SK-N-SH treated with all-trans-retinoic acid at 6 μM for 48 hours (cell line): Measurements from ENCODE around the gene HDGFL2.

ENCODE experiments used
- BACH2 ChIP-seq: fragments of 250-450 bp; sonication (Bioruptor Pico); IDR thresholded peaks from 2 replicates; pipeline ENCODE4 v1.9.0; 2021; ENCODE audit warnings: mild to moderate bottlenecking, borderline replicate concordance
- CSDC2 ChIP-seq: fragments of 250-450 bp; sonication (Bioruptor Pico); IDR thresholded peaks from 2 replicates; pipeline ENCODE4 v1.5.0; 2020; ENCODE audit warnings: mild to moderate bottlenecking, moderate library complexity
- ISL1 ChIP-seq: fragments of 250-450 bp; sonication (Bioruptor Pico); IDR thresholded peaks from 2 replicates; pipeline ENCODE4 v2.1.2; 2022; ENCODE audit warnings: mild to moderate bottlenecking, moderate library complexity
- RARB ChIP-seq: fragments of 250-450 bp; sonication (Bioruptor Pico); IDR thresholded peaks from 2 replicates; pipeline ENCODE4 v1.8.0; 2021; ENCODE audit warnings: mild to moderate bottlenecking, moderate library complexity
- ZFP30 ChIP-seq: fragments of 450-650 bp; formaldehyde crosslinking; IDR thresholded peaks from 2 replicates; pipeline ENCODE4 v1.5.0; 2022; ENCODE audit warnings: mild to moderate bottlenecking, moderate library complexity
- ZNF565 ChIP-seq: fragments of 450-650 bp; formaldehyde crosslinking; conservative IDR thresholded peaks from 2 replicates; pipeline ENCODE4 v1.5.0; 2020; ENCODE audit warnings: low read depth, mild to moderate bottlenecking, moderate library complexity
- ZNF8 ChIP-seq: fragments of 450-650 bp; formaldehyde crosslinking; IDR thresholded peaks from 2 replicates; pipeline ENCODE4 v1.5.0; 2020; ENCODE audit warnings: mild to moderate bottlenecking, moderate library complexity
- TF ChIP-seq, protein P1 (sequence below): fragments of 250-450 bp; sonication (Bioruptor Pico); IDR thresholded peaks from 2 replicates; pipeline ENCODE4 v1.5.1; 2020; ENCODE audit warnings: low read depth, mild to moderate bottlenecking, moderate library complexity
- TF ChIP-seq, protein P2 (sequence below): fragments of 250-450 bp; sonication (Bioruptor Pico); IDR thresholded peaks from 2 replicates; pipeline ENCODE4 v1.8.0; 2020; ENCODE audit warnings: mild to moderate bottlenecking, moderate library complexity, borderline replicate concordance
- TF ChIP-seq, protein P3 (sequence below): fragments of 250-450 bp; sonication (Bioruptor Pico); IDR thresholded peaks from 2 replicates; pipeline ENCODE4 v1.8.0; 2021; ENCODE audit warnings: low read depth, mild to moderate bottlenecking, moderate library complexity, borderline replicate concordance
- TF ChIP-seq, protein P4 (sequence below): fragments of 250-450 bp; sonication (Bioruptor Pico); IDR thresholded peaks from 2 replicates; pipeline ENCODE4 v1.5.0; 2020; ENCODE audit warnings: mild to moderate bottlenecking, moderate library complexity
- TF ChIP-seq, protein P5 (sequence below): fragments of 250-450 bp; sonication (Bioruptor Pico); IDR thresholded peaks from 2 replicates; pipeline ENCODE4 v1.5.1; 2021; ENCODE audit warnings: mild to moderate bottlenecking, moderate library complexity

DNA sequence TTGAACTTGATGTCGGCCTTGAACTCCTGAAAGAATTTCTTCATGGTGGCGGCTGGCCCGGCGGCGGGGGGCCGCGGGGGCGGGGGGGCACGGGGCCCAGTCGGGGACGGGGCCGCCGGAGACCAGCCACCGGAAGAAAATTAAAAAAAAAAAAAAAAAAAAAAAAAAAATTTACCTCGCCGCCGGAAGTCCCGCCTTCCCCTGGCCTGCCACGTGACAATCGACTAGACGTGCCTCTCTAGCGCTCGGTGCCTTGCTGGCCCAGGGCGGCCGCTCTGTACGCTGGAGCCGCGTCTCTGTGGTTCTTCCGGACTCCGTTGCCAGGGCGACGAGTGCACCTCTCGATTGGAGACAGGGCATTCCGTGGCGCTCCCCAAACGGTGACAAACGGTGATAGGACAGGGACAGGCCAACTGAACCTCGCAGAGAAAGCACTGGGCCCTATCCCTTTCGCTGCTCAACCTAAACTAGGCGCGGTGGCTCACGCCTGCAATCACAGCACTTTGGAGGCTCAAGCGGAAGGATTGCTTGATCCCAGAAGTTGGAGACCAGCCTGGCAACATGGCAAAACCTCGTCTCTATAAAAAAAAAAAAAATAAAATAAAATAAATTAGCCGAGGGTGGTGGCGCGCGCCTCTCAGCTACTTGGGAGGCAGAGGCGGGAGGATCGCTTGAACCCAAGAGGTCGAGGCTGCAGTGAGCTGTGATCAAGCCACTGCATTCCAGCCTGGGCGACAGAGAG lies 14.3 kb upstream of the HDGFL2 start, which contains the start of gene UBXN6:
- TF ChIP-seq, protein P1, sequence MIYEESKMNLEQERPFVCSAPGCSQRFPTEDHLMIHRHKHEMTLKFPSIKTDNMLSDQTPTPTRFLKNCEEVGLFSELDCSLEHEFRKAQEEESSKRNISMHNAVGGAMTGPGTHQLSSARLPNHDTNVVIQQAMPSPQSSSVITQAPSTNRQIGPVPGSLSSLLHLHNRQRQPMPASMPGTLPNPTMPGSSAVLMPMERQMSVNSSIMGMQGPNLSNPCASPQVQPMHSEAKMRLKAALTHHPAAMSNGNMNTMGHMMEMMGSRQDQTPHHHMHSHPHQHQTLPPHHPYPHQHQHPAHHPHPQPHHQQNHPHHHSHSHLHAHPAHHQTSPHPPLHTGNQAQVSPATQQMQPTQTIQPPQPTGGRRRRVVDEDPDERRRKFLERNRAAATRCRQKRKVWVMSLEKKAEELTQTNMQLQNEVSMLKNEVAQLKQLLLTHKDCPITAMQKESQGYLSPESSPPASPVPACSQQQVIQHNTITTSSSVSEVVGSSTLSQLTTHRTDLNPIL (CRISPR knock-in tag): no peak
- TF ChIP-seq, protein P2, sequence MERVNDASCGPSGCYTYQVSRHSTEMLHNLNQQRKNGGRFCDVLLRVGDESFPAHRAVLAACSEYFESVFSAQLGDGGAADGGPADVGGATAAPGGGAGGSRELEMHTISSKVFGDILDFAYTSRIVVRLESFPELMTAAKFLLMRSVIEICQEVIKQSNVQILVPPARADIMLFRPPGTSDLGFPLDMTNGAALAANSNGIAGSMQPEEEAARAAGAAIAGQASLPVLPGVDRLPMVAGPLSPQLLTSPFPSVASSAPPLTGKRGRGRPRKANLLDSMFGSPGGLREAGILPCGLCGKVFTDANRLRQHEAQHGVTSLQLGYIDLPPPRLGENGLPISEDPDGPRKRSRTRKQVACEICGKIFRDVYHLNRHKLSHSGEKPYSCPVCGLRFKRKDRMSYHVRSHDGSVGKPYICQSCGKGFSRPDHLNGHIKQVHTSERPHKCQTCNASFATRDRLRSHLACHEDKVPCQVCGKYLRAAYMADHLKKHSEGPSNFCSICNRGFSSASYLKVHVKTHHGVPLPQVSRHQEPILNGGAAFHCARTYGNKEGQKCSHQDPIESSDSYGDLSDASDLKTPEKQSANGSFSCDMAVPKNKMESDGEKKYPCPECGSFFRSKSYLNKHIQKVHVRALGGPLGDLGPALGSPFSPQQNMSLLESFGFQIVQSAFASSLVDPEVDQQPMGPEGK (CRISPR knock-in tag): no peak
- TF ChIP-seq BACH2 (CRISPR knock-in tag) (no peak), ZFP30 (CRISPR knock-in tag) (no peak), ZNF565 (CRISPR knock-in tag) (no peak), ISL1 (CRISPR knock-in tag) (no peak), RARB (CRISPR knock-in tag) (no peak), CSDC2 (CRISPR knock-in tag) (no peak), ZNF8 (CRISPR knock-in tag) (no peak)
- TF ChIP-seq, protein P3, sequence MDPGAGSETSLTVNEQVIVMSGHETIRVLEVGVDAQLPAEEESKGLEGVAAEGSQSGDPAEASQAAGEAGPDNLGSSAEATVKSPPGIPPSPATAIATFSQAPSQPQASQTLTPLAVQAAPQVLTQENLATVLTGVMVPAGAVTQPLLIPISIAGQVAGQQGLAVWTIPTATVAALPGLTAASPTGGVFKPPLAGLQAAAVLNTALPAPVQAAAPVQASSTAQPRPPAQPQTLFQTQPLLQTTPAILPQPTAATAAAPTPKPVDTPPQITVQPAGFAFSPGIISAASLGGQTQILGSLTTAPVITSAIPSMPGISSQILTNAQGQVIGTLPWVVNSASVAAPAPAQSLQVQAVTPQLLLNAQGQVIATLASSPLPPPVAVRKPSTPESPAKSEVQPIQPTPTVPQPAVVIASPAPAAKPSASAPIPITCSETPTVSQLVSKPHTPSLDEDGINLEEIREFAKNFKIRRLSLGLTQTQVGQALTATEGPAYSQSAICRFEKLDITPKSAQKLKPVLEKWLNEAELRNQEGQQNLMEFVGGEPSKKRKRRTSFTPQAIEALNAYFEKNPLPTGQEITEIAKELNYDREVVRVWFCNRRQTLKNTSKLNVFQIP (CRISPR knock-in tag): no peak
- TF ChIP-seq, protein P4, sequence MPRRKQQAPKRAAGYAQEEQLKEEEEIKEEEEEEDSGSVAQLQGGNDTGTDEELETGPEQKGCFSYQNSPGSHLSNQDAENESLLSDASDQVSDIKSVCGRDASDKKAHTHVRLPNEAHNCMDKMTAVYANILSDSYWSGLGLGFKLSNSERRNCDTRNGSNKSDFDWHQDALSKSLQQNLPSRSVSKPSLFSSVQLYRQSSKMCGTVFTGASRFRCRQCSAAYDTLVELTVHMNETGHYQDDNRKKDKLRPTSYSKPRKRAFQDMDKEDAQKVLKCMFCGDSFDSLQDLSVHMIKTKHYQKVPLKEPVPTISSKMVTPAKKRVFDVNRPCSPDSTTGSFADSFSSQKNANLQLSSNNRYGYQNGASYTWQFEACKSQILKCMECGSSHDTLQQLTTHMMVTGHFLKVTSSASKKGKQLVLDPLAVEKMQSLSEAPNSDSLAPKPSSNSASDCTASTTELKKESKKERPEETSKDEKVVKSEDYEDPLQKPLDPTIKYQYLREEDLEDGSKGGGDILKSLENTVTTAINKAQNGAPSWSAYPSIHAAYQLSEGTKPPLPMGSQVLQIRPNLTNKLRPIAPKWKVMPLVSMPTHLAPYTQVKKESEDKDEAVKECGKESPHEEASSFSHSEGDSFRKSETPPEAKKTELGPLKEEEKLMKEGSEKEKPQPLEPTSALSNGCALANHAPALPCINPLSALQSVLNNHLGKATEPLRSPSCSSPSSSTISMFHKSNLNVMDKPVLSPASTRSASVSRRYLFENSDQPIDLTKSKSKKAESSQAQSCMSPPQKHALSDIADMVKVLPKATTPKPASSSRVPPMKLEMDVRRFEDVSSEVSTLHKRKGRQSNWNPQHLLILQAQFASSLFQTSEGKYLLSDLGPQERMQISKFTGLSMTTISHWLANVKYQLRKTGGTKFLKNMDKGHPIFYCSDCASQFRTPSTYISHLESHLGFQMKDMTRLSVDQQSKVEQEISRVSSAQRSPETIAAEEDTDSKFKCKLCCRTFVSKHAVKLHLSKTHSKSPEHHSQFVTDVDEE (CRISPR knock-in tag): no peak
- TF ChIP-seq, protein P5, sequence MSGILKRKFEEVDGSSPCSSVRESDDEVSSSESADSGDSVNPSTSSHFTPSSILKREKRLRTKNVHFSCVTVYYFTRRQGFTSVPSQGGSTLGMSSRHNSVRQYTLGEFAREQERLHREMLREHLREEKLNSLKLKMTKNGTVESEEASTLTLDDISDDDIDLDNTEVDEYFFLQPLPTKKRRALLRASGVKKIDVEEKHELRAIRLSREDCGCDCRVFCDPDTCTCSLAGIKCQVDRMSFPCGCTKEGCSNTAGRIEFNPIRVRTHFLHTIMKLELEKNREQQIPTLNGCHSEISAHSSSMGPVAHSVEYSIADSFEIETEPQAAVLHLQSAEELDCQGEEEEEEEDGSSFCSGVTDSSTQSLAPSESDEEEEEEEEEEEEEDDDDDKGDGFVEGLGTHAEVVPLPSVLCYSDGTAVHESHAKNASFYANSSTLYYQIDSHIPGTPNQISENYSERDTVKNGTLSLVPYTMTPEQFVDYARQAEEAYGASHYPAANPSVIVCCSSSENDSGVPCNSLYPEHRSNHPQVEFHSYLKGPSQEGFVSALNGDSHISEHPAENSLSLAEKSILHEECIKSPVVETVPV: no peak
